GM21360 (cell line): Measurements from ENCODE around the gene ATP5PD.
"Not testable (repeated sequence)": the region's sequence is repeated elsewhere in the genome, so short reads cannot be mapped to it uniquely, and the experiment has no call there.

Source experiments
- ATAC-seq: cut with Tn5 transposase; IDR thresholded peaks from one replicate; pipeline ENCODE4 v1.9.1; 2021; ENCODE audit warnings: mild to moderate bottlenecking, moderate library complexity; ENCODE audit not compliant: unreplicated experiment

Gene ATP5PD

GRCh38 chr17:75025398-75025734 is 21.4 kb downstream of the ATP5PD start:
- ATAC-seq: not testable (repeated sequence)

- no peak for ATAC-seq
These were observed 21.9 kb downstream of the ATP5PD start for GRCh38 chr17:75024686-75025397.

DNA sequence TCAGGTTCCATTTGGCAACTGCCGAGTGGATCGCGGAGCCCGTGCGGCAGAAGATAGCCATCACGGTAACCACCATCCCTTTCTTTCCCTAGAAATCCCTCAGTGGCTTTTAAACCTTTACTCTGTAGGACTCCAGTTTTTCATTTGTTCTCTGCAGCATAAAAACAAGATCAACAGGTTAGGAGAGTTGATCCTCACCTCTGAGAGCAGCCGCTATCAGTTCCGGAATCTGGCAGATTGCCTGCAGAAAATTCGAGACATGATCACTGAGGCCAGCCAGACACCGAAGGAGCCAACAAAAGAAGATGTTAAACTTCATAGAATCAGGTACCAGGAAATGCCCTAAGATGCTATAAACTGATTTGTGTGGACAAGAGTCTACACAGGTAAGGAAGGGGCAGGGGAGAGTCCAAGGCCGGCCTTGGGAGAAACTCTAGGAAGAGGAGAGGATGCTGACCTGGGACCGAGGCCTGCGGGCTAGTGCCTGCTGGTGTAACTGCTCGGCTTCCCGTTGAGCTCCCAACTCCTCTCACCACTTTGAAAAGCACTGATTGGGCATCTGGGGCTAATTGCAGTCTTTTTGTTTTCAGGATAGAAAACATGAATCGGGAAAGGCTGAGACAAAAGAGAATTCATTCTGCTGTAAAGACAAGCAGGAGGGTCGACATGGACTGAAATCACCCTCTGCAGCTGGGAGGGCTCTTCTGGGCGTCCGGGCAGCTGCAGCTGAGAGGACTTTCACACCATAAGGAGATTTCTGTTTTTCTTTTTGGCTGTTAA is 26.2 kb downstream of the ATP5PD start:
- ATAC-seq: no peak

GRCh38 chr17:75019710-75020109 is 27.1 kb downstream of the ATP5PD start:
- no peak for ATAC-seq

DNA sequence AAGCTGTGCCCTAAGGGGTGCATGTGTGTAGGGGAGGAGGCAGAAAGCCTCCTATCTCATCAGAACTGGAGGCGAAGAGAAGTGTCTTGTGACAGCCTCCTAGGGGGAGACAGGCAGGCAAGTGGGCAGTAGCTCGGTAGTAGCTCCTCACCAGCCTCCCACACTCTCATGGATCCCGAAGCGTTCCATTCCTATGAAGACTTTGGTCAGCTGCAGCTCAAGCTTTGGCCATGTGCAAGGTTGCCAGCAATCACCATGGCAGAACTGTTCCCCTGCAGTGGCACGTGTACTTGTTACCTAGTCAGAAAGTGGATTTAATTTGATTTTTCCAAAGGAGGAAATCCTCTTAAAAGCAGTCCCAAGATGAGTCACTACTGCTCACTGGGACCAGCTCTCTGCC is 27.6 kb downstream of the ATP5PD start:
- no peak for ATAC-seq

DNA sequence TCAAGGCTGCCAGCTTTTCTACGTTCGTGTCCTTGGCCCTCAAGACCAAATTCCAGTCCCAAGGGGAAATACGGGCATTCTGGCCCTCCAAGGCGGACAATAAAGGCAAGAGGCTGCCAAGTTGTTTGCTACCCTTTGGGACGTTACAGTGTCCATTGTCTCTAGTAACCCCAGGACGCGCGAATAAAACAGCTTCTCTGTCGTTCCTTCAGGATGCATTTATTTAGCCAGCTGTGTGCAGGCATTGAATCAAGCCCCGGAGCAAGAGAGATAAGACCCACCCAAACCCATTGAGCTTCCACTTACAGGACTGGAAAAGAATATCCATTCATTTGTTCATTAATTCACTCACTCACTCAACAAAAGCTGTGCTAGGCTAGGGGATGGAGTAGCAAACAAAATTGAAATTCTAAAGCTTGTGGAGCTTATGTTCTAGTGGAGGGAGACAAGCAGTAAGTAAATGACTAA is 33.6 kb downstream of the ATP5PD start:
- no peak for ATAC-seq

- peak; percentile 69 for ATAC-seq
These were observed 34.2 kb downstream of the ATP5PD start, which contains the start of gene MRPL58 for GRCh38 chr17:75012346-75013091. MRPL58 (plus strand) TSS chr17:75012670; CDS start chr17:75012687, 17 bp downstream.

GRCh38 chr17:75012096-75012345 is 34.7 kb downstream of the ATP5PD start:
- ATAC-seq: no peak

GRCh38 chr17:75011401-75012095 is 35.2 kb downstream of the ATP5PD start:
- no peak for ATAC-seq

DNA sequence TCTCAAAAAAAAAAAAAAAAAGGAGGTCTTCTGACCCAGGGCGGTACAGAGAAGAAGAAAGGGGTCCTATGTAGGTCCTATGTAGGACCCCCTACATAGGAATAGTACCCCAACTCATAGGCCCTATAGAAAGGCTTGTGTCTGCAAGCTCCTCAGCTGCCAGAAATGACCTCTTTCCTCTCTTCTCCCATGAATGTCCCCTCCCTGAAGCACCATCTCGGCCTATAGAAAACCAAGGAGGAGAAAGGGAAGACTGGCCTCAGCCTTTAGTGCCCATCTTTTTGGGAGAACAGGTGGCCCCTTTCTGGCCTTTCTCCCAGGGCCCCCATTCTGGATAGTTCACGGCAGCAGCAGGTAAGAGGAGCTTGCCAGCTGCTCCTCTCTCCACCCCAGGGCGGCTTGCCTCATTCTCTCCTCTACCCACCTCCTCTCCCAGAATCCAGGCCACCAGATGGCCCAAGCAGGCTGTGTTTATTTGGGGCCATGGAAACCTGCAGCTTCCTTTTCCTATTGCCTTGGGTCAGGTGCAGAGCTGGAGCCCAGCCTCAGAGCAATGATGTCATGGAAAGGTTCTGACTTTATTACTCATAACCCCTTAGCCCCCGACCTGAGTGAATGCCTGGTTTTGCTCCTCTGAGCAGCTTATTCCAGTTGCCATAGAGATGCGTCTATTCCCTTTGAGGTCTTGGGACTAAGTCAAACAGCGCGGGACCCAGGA is 35.9 kb downstream of the ATP5PD start:
- no peak for ATAC-seq

- no peak for ATAC-seq
These were observed 37.5 kb downstream of the ATP5PD start for GRCh38 chr17:75009139-75009724.

GRCh38 chr17:75008373-75008772 is 38.4 kb downstream of the ATP5PD start:
- ATAC-seq: no peak

DNA sequence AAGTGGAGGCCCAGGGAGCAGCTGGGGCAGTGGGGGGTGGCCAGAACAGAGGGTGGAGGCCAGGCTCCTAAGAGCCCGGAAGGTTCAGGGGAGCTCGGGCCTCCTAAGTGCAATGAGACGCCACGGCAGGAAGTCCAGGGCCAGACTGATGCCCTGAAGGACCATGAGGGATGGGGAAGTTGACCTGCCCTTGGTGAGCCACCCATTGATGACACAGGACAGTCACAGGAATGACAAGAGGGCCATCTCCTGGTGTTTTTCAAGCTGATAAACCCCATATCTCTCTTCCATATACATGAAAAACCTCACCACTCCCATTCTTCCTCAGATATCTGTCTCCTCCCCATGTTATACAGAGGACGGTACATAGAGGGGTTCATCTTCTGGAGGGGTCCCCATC is 40.1 kb downstream of the ATP5PD start:
- no peak for ATAC-seq

DNA sequence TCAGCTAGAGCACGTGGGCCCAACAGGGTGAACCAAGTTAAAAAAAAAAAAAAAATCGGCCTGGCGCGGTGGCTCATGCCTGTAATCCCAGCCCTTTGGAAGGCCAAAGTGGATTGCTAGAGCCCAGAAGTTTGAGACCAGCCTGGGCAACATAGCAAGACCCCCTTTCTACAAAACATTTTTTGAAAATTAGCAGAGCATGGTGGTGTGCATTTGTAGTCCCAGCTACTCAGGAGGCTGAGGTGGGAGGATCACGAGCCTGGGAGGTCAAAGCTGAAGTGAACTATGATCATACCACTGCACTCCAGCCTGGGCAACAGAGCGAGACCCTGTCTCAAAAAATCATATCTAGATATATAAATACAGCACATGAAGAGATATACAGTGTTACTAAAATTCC is 40.7 kb downstream of the ATP5PD start:
- ATAC-seq: not testable (repeated sequence)

GRCh38 chr17:75005291-75005690 is 41.5 kb downstream of the ATP5PD start:
- ATAC-seq: no peak

- no peak for ATAC-seq
These were observed 42.4 kb downstream of the ATP5PD start for GRCh38 chr17:75004371-75004770.

DNA sequence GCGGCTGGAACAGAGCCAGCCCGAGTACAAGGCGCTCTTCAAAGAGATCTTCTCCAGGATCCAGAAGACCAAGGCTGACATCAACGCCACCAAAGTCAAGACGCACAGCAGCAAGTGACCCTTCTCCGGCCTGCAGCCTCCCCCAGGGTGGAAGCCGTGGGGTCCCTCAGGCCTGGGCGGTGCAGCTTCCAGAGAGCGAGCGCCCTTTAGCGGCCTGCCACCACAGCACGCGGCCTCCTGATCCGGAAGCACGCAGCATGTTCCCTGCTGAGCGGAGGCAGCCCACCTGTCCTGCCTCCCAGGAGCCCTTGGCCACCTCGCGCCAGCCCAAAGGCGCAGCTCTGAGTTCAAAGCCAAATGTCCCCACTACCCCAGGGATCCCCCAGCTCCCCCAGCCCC is 42.8 kb downstream of the ATP5PD start:
- ATAC-seq: no peak

GRCh38 chr17:75003070-75003956 is 43.5 kb downstream of the ATP5PD start:
- no peak for ATAC-seq
